ENCODE data around the gene BMPR2. TPM values are rescaled to one million over a fixed set of nuclear protein-coding genes. Genes with fewer than 3 reads are reported as not detected.

The BMPR2 gene
- total RNA-seq = 54.2 and 57.2 TPM in 2 replicates

GRCh38 chr2:202375609-202376408, at the start of gene BMPR2:
Gene BMPR2 (plus strand): TSS chr2:202376327. CDS start chr2:202377475, 1,148 bp downstream.

Small RNA genes within 50 kb of the gene (small RNA-seq; reads per million reads assigned to genes)
- not detected for gene MTND4LP17
- not detected for gene RN7SL753P

Other genes with a start within 250 kb of the BMPR2 start
- 152 and 161 TPM in 2 replicates for gene SUMO1, start 137.7 kb upstream of the BMPR2 start, total RNA-seq
- 56.1 and 62.6 TPM in 2 replicates for gene NOP58, start 110.6 kb upstream of the BMPR2 start, total RNA-seq